Measurements from ENCODE around the gene FAF2. TPM values are rescaled to one million over a fixed set of nuclear protein-coding genes. Genes with fewer than 3 reads are reported as not detected.

The FAF2 gene
- total and polyA plus RNA-seq, 10 donors = 7.6 to 41.3 (median 31.8) TPM

DNA sequence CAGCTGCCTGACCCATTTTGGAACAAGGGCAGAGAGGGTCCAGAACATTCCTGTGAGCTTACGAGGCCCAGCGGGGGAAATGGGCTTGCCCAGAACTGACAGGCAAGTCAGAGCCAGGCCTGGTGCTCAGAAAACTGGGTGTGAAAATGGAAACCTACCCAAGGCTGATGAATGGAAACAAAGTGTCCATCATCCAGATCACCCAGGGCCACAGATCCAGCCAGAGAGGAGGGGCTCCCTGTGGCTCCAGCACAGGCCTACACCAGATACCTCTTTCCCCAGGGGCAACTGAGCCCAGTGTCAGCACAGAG, 35.0 kb upstream of the FAF2 start:
- H3K36me3 ChIP-seq = peaks cover 0 to 28% (median 12%) of the 10 kb centered on the region in 6 donors
- H3K27ac ChIP-seq = peak overlapping the region in 2 of 8 donors; percentile 23 to 27
- WGBS, 5 donors = 80 to 97% (median 87%) methylated on average over 2 of the region's 2 CpGs
- no peak overlapping the region for H3K4me3 ChIP-seq
- H3K27me3 ChIP-seq (replicated peaks in 1 of 7) = no peaks in the 10 kb centered on the region
- H3K4me1 ChIP-seq = peaks cover 14 to 67% (median 43%) of the 10 kb centered on the region in 6 donors
- TF ChIP-seq POLR2A (IDR thresholded peaks at IDR 0.05) = no peak
- TF ChIP-seq CTCF (IDR thresholded peaks at IDR 0.05 in 8 of 11, conservative IDR thresholded peaks at IDR 0.05 in 3 of 11) = no peak
- TF ChIP-seq POLR2AphosphoS5 (IDR thresholded peaks at IDR 0.05) = no peak
- no peaks in the 10 kb centered on the region for H3K9me3 ChIP-seq
- intact Hi-C loops (cut with DNase I; ENCODE audit: low total_unique reads) = no loop called here
- no peak for DNase-seq

DNA sequence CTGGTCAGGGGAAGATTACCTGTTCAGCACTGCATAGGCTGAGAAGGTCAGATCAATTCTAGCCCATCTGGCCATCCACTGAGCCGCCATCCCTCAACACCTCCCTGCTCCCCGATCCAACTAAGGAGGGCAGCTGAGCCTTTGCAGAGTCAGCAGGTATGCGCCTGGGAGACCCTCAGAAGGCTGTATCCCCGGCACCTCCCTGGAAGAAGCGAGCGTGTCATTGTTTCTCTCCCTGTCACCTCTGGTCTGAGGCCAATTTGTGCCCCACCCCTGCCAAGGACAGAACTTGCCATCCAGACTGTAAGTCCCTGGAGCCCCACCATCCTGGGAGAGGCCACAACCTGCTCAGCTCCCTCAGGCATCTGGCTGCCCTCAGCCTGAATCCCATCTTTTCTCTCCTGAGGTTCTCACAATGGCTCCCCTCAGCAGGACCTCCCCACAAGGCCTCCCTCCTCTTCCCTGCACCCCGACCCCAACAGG, 34.4 kb upstream of the FAF2 start:
- 77 to 95% (median 92%) methylated on average over 7 of the region's 7 CpGs for WGBS, 5 donors
- Histone ChIP-seq H3K4me1 (peaks cover 14 to 67% (median 43%) of the 10 kb centered on the region in 6 donors), H3K36me3 (peaks cover 0 to 22% (median 9%) of the 10 kb centered on the region in 6 donors), H3K4me3 (no peak overlapping the region), H3K27ac (peak overlapping the region in 2 of 8 donors; percentile 23 to 27), H3K9me3 (no peaks in the 10 kb centered on the region), H3K27me3 (replicated peaks in 1 of 7) (no peaks in the 10 kb centered on the region)
- intact Hi-C loops (cut with DNase I; ENCODE audit: low total_unique reads) = no loop called here
- no peak for TF ChIP-seq POLR2AphosphoS5 (IDR thresholded peaks at IDR 0.05)
- TF ChIP-seq CTCF (IDR thresholded peaks at IDR 0.05 in 8 of 11, conservative IDR thresholded peaks at IDR 0.05 in 3 of 11) = no peak
- no peak for TF ChIP-seq POLR2A (IDR thresholded peaks at IDR 0.05)
- DNase-seq = no peak

DNA sequence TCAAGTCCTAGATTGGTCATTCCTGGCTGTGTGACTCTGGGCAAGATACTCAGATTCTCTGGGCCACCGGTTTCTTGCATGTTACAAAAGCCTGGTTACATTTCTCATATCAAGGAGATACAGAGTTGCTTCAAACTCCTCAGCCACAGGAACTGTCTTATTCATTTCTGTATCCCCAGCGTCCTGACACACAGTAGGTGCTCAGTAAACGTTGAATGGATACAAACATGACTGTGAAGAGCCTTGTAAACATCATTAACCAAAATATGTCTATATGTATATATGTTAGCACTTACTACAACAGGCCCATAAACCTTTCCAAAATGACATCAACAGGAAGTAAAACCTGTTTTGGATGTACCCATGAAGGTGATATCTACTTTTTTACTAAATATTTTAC, 33.5 kb upstream of the FAF2 start:
- intact Hi-C loops (cut with DNase I; ENCODE audit: low total_unique reads) = no loop called here
- H3K27ac ChIP-seq = peak overlapping the region in 2 of 8 donors; percentile 23 to 34
- TF ChIP-seq CTCF (IDR thresholded peaks at IDR 0.05 in 8 of 11, conservative IDR thresholded peaks at IDR 0.05 in 3 of 11) (no peak), POLR2AphosphoS5 (IDR thresholded peaks at IDR 0.05) (no peak), POLR2A (IDR thresholded peaks at IDR 0.05) (no peak)
- peaks cover 14 to 67% (median 43%) of the 10 kb centered on the region in 6 donors for H3K4me1 ChIP-seq
- DNase-seq = no peak
- H3K27me3 ChIP-seq (replicated peaks in 1 of 7) = no peaks in the 10 kb centered on the region
- 66 to 77% (median 75%) methylated on average over 3 of the region's 3 CpGs for whole genome bisulfite sequencing, 5 donors
- H3K36me3 ChIP-seq = peaks cover 0 to 13% (median 5%) of the 10 kb centered on the region in 6 donors
- H3K9me3 ChIP-seq = no peaks in the 10 kb centered on the region
- peak overlapping the region in 3 of 8 donors; percentile 65 to 91 (median 86) for H3K4me3 ChIP-seq

DNA sequence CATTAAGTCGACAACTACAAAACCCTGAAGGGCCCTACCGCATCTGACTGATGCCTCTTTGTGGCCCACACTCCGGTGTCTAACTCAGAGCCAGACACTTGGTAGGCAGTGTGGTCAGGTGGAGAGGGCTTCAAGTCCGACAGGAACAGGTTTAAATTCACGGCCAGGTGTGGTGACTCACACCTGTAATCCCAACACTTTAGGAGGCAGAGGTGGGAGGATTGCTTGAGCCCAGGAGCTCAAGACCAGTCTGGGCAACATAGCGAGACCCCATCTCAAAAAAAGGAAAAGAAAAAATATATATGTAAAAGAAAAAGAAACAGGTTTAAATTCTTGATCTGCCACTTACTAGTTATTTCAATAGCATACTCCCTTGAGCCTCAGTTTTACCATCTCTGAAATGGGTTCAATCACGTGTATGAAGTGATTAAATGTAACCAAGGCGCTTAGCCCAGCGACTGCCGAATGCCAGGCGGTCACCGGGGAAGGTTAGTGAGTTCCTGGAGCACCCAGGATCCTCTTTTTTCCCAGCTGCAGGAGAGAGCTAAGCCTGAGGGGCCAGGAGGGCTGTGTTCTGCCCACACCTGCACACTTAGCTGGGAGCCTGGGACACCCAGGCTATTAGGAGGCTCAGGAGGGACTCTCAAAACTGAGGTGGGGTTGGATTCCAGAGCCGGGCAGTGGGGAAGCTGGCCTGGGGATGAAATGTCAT, 32.8 kb upstream of the FAF2 start:
- Histone ChIP-seq H3K4me1 (peaks cover 14 to 67% (median 43%) of the 10 kb centered on the region in 6 donors), H3K27ac (peak overlapping the region; percentile 78 to 94 (median 88)), H3K36me3 (peaks cover 0 to 6% (median 0%) of the 10 kb centered on the region in 6 donors), H3K27me3 (replicated peaks in 1 of 7) (no peaks in the 10 kb centered on the region), H3K4me3 (peak overlapping the region; percentile 65 to 91 (median 86)), H3K9me3 (no peaks in the 10 kb centered on the region)
- TF ChIP-seq POLR2AphosphoS5 (IDR thresholded peaks at IDR 0.05) = no peak
- TF ChIP-seq POLR2A (IDR thresholded peaks at IDR 0.05) = no peak
- no peak for TF ChIP-seq CTCF (IDR thresholded peaks at IDR 0.05 in 8 of 11, conservative IDR thresholded peaks at IDR 0.05 in 3 of 11)
- no peak for DNase-seq
- 68 to 83% (median 77%) methylated on average over 13 of the region's 13 CpGs for WGBS, 5 donors
- intact Hi-C loops (cut with DNase I; ENCODE audit: low total_unique reads) = no loop called here
